ENCODE measurements around the gene TCP11L2. TPM values are rescaled to one million over a fixed set of nuclear protein-coding genes. Genes with fewer than 3 reads are reported as not detected.

Gene TCP11L2
- total and polyA plus RNA-seq, 9 of the 15 experiments (the other 6 are each of a cell fraction or from before 2014, with no cell fraction given), result 0.39 to 4.5 (median 1.3) TPM

- DNase-seq (ENCODE audit: extremely low read depth in 1 of 4, low spot score in 3 of 4) (no peak), FAIRE-seq (no peak), ATAC-seq (no peak)
- H3K79me2 ChIP-seq (ENCODE audit: control insufficient read depth, insufficient read depth, low read length), result no peaks in the 10 kb centered on the region
- in situ Hi-C loops (cut with MboI), result no loop called here
- no peaks in the 10 kb centered on the region for H3K9me3 ChIP-seq (replicated peaks; ENCODE audit: control insufficient read depth, insufficient read depth, low read depth, low read length)
- no TSS peak for BruUV-seq (replicated peaks)
- no peaks in the 10 kb centered on the region for H3K36me3 ChIP-seq (ENCODE audit: control insufficient read depth, insufficient read depth, low read length)
- no peak overlapping the region for H3K27ac ChIP-seq (ENCODE audit: extremely low read depth, low read depth, low read length)
- ChIA-PET POLR2A (interaction anchor here (0.7 kb wide), 1 partner anchor 11 kb away, joined by 4 read pairs; no protein-coding TSS in a partner anchor), CTCF (ENCODE audit: low intra/inter-chr PET ratio) (no interaction called here)
- intact Hi-C loops (cut with micrococcal nuclease), result no loop called here
- 54% methylated on average over 6 of the region's 6 CpGs for WGBS (ENCODE audit: insufficient coverage, low coverage, missing lambda C conversion rate)
- no peaks in the 10 kb centered on the region for H4K20me1 ChIP-seq (replicated peaks; ENCODE audit: control insufficient read depth, insufficient read depth, low read length)
- peaks cover 0 to 3% of the 10 kb centered on the region in 2 experiments; a peak in 1 of 5 replicates for H3K27me3 ChIP-seq (ENCODE audit: control insufficient read depth in 2 of 2, insufficient read depth in 2 of 2, low read length in 2 of 2)
- no peak overlapping the region for H3K4me3 ChIP-seq
- no peak overlapping the region for H2AFZ ChIP-seq (ENCODE audit: low read depth, low read length)
- H3K9me1 ChIP-seq (ENCODE audit: control insufficient read depth, insufficient read depth, low read length), result no peaks in the 10 kb centered on the region
- TF ChIP-seq USF1 (CRISPR knock-in tag; IDR thresholded peaks at IDR 0.05) (no peak), ZNF3 (CRISPR knock-in tag; IDR thresholded peaks at IDR 0.05) (peak; percentile 76), RBM25 (IDR thresholded peaks at IDR 0.05; ENCODE audit: low read depth, low read length, severe bottlenecking) (peak; percentile 65)
- no peak overlapping the region for H3K9ac ChIP-seq (ENCODE audit: insufficient read depth in 1 of 2, low read depth in 2 of 2, low read length in 2 of 2)
- H3K4me2 ChIP-seq (ENCODE audit: insufficient read depth, low read length), result no peak overlapping the region
- H3K4me1 ChIP-seq (replicated peaks in 1 of 2; ENCODE audit: control insufficient read depth in 2 of 2, insufficient read depth in 2 of 2, low read length in 2 of 2), result no peaks in the 10 kb centered on the region
These were observed 15.0 kb downstream of the TCP11L2 start for GRCh38 chr12:106317406-106318082.
